K562 (cell line): Measurements from ENCODE around the gene RANBP3. TPM values are rescaled to one million over a fixed set of nuclear protein-coding genes. Genes with fewer than 3 reads are reported as not detected.

Source experiments
- ATAC-seq: fragments of 200-7000 bp; cut with Tn5 transposase; 3 replicates; pipeline ENCODE4 v1.9.1; 2020; ENCODE audit warnings: moderate library complexity
- BruUV-seq: library from RNA; stranded (reverse); fragments of 400-500 nt; replicated peaks from 2 replicates; lab custom pipeline; 2021; lab: Mats Ljungman, UMichigan
- CTCF ChIA-PET: fragments of 300-600 bp; formaldehyde crosslinking; extraction: SDS; loops from one replicate; lab custom pipeline; 2021; ENCODE audit warnings: low intra/inter-chr PET ratio; lab: Yijun Ruan, JAX
- POLR2A ChIA-PET: fragments of 300-600, 350-650 bp; sonication (Branson Sonifier 250); formaldehyde crosslinking; extraction: SDS; loops from one replicate; lab custom pipeline; 2021; ENCODE audit warnings: antibody characterized with exemption, inconsistent platforms; lab: Yijun Ruan, JAX
- DNase-seq, 4 experiments: peaks; one replicate each; pipeline versions ENCODE4 v3.0.0 to v3.0.0-alpha.2; 2011 to 2018; ENCODE audit warnings: low spot score in 3 of 4, mixed read lengths in 3 of 4; ENCODE audit errors: extremely low read depth in 1 of 4
- FAIRE-seq: peaks from 2 replicates; lab custom pipeline; 2011; peaks lifted over from hg19 to GRCh38; lab: Jason Lieb, UNC
- H2AFZ ChIP-seq: 2 replicates; pipeline ENCODE4 v1.6.0; 2011; ENCODE audit warnings: low read depth, low read length, control low read depth, inconsistent platforms
- H3K27ac ChIP-seq: fragments of 200-600 bp; 3 replicates; pipeline ENCODE4 v1.8.0; 2011; ENCODE audit warnings: low read depth, mild to moderate bottlenecking, control low read depth, inconsistent platforms, low read length, moderate library complexity, mixed read lengths; ENCODE audit errors: extremely low read depth
- H3K27me3 ChIP-seq, 2 experiments: fragments of 300-600 bp in 1 of 2; 2 replicates in 1 of 2; 3 replicates in 1 of 2; pipeline versions ENCODE4 v1.6.0 to v1.8.0; 2011; ENCODE audit warnings: inconsistent platforms in 2 of 2, low read length in 2 of 2, mild to moderate bottlenecking in 1 of 2, mixed read lengths in 1 of 2, moderate library complexity in 1 of 2; ENCODE audit not compliant: control insufficient read depth in 2 of 2, insufficient read depth in 2 of 2
- H3K36me3 ChIP-seq: fragments of 300-600 bp; 3 replicates; pipeline ENCODE4 v1.8.0; 2011; ENCODE audit warnings: mild to moderate bottlenecking, low read length, inconsistent platforms; ENCODE audit not compliant: control insufficient read depth, insufficient read depth
- H3K4me1 ChIP-seq, 2 experiments: fragments of 200-600 bp in 1 of 2; replicated peaks in 1 of 2; 2 replicates in 1 of 2; 3 replicates in 1 of 2; pipeline versions ENCODE4 v1.5.1 to v1.8.0; 2011; ENCODE audit warnings: inconsistent platforms in 2 of 2, low read length in 2 of 2, mild to moderate bottlenecking in 1 of 2, mixed read lengths in 1 of 2, moderate library complexity in 1 of 2; ENCODE audit not compliant: control insufficient read depth in 2 of 2, insufficient read depth in 2 of 2
- H3K4me2 ChIP-seq: 2 replicates; pipeline ENCODE4 v1.6.1; 2011; ENCODE audit warnings: low read length, control low read depth, inconsistent platforms, mixed read lengths; ENCODE audit not compliant: insufficient read depth
- H3K4me3 ChIP-seq: fragments of 200-600 bp; sonication (generic), shearing (Covaris generic); 2 replicates; pipeline ENCODE4 v1.5.1; 2016; ENCODE audit warnings: control low read depth, inconsistent platforms
- H3K79me2 ChIP-seq: fragments of 200-600 bp; 3 replicates; pipeline ENCODE4 v1.8.0; 2011; ENCODE audit warnings: low read length, inconsistent platforms; ENCODE audit not compliant: control insufficient read depth, insufficient read depth
- H3K9ac ChIP-seq, 2 experiments: 2 replicates each; pipeline versions ENCODE4 v1.6.0 to v1.6.1; 2011; ENCODE audit warnings: low read depth in 2 of 2, low read length in 2 of 2, control low read depth in 1 of 2, inconsistent platforms in 1 of 2, mild to moderate bottlenecking in 1 of 2, mixed read lengths in 1 of 2; ENCODE audit not compliant: insufficient read depth in 1 of 2
- H3K9me1 ChIP-seq: one replicate; pipeline ENCODE4 v1.6.0; 2011; ENCODE audit warnings: inconsistent platforms, mild to moderate bottlenecking, low read length, moderate library complexity; ENCODE audit not compliant: control insufficient read depth, insufficient read depth
- H3K9me3 ChIP-seq: replicated peaks from 2 replicates; pipeline ENCODE4 v1.5.1; 2011; ENCODE audit warnings: low read depth, low read length, inconsistent platforms; ENCODE audit not compliant: control insufficient read depth, insufficient read depth
- H4K20me1 ChIP-seq: replicated peaks from 2 replicates; pipeline ENCODE4 v1.6.1; 2011; ENCODE audit warnings: low read length, inconsistent platforms, mixed read lengths; ENCODE audit not compliant: control insufficient read depth, insufficient read depth
- ASH1L ChIP-seq: fragments of 450-650 bp; IDR thresholded peaks from 2 replicates; pipeline ENCODE4 v1.6.1; 2018; ENCODE audit warnings: borderline replicate concordance, mild to moderate bottlenecking, low read depth; ENCODE audit not compliant: partially characterized antibody
- DDX20 ChIP-seq: fragments of 450-650 bp; IDR thresholded peaks from 2 replicates; pipeline ENCODE4 v1.6.1; 2016; ENCODE audit warnings: missing genetic modification characterization, low read depth, mild to moderate bottlenecking, missing compliant biosample characterization, moderate library complexity
- DNMT1 ChIP-seq: fragments of 450-650 bp; IDR thresholded peaks from 2 replicates; pipeline ENCODE4 v1.6.1; 2016; ENCODE audit warnings: antibody characterized with exemption, mild to moderate bottlenecking
- MAFK ChIP-seq: IDR thresholded peaks from 2 replicates; pipeline ENCODE4 v1.6.1; 2011; ENCODE audit warnings: low read length, improper control_type of control experiment
- NFRKB ChIP-seq: fragments of 450-650 bp; IDR thresholded peaks from 2 replicates; pipeline ENCODE4 v1.6.1; 2016; ENCODE audit warnings: low read depth
- RNF219 ChIP-seq: fragments of 250-450 bp; sonication (Bioruptor Pico); IDR thresholded peaks from 2 replicates; pipeline ENCODE4 v1.5.0; 2022; ENCODE audit warnings: mild to moderate bottlenecking
- TRIM24 ChIP-seq, 2 experiments: fragments of 450-650 bp; IDR thresholded peaks; 2 replicates each; pipeline ENCODE4 v1.6.1; 2016
- ZNF324 ChIP-seq: fragments of 250-450 bp; sonication (Bioruptor Pico); IDR thresholded peaks from 2 replicates; pipeline ENCODE4 v1.4.0; 2020; ENCODE audit warnings: mild to moderate bottlenecking
- ZZZ3 ChIP-seq: fragments of 450-650 bp; IDR thresholded peaks from 2 replicates; pipeline ENCODE4 v1.6.1; 2016; ENCODE audit warnings: antibody characterized with exemption, mild to moderate bottlenecking, moderate library complexity
- WGBS: fragments of 100-300 bp; shearing (Covaris generic); methylation state at CpG from one replicate; pipeline ENCODE4 v1.1.6; 2016; ENCODE audit warnings: low coverage, mixed read lengths; ENCODE audit not compliant: insufficient coverage; ENCODE audit errors: missing lambda C conversion rate; 5-methylcytosine and 5-hydroxymethylcytosine counted together
- in situ Hi-C: fragments of 300-500 bp; cut with MboI; formaldehyde crosslinking; loops from 4 replicates; pipeline ENCODE4 v1.15.0; 2018; ENCODE audit warnings: inconsistent platforms, mixed read lengths
- intact Hi-C: fragments of 100-400 bp; cut with micrococcal nuclease; formaldehyde crosslinking; loops from 2 replicates; pipeline ENCODE4 v1.14.2; 2022
- polyA plus RNA-seq, 8 experiments: library from polyadenylated mRNA; depleted of rRNA in 4 of 8; stranded (reverse) in 5 of 8; unstranded in 3 of 8; fragments of >200 nt; fragmentation: Nextera tagmentation in 2 of 8; fragmentation: Illumina TruSeq in 1 of 8; extraction: Ambion mirVana in 2 of 8; extraction: Trizol in 1 of 8; gene quantifications; 2 replicates each; pipeline versions ENCODE4 v1.2.1 to v1.2.3, GENCODE V29; 2011 to 2014; ENCODE audit warnings: inconsistent platforms in 1 of 8, missing spikeins in 1 of 8
- total RNA-seq, 7 experiments: library from RNA; depleted of rRNA in 6 of 7; stranded (reverse); fragments of >200 nt in 6 of 7; fragmentation: Illumina TruSeq in 2 of 7; extraction: Trizol in 2 of 7; gene quantifications; 2 replicates each; pipeline versions ENCODE4 v1.2.1 to v1.2.3, GENCODE V29; 2011 to 2021; ENCODE audit warnings: low replicate concordance in 1 of 7
- TF ChIP-seq, protein P1 (sequence below): sonication (generic); formaldehyde crosslinking; IDR thresholded peaks from 2 replicates; pipeline ENCODE4 v1.8.0; 2022; ENCODE audit warnings: mild to moderate bottlenecking, missing genetic modification reagents
- TF ChIP-seq, protein P2 (sequence below): fragments of 200-800 bp; sonication (Bioruptor generic); IDR thresholded peaks from 2 replicates; pipeline ENCODE4 v1.6.1; 2016; ENCODE audit warnings: missing genetic modification characterization, missing compliant biosample characterization
- TF ChIP-seq, protein P3 (sequence below): fragments of 250-450 bp; sonication (Bioruptor Pico); IDR thresholded peaks from 2 replicates; pipeline ENCODE4 v1.4.0; 2020; ENCODE audit warnings: mild to moderate bottlenecking, moderate library complexity

The RANBP3 gene
- total and polyA plus RNA-seq, 9 of the 15 experiments (the other 6 are each of a cell fraction or from before 2014, with no cell fraction given), result 0.90 to 95.1 (median 63.2) TPM

DNA sequence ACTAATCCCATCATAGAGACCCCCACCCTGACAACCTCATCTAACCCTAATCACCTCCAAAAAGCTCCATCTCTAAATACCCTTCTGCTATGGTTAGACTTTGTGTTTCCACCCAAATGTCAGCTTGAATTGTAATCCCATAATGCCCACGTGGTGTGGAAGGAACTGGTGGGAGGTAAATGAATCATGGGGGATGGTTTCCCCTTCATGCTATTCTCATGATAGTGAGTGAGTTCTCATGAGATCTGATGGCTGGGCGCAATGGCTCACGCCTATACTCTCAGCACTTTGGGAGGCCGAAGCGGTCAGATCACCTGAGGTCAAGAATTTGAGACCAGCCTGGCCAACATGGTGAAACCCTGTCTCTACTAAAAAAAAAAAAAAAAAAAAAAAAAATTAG lies 70.7 kb downstream of the RANBP3 start:
- DNase-seq, result no peak
- H3K4me2 ChIP-seq, result no peak overlapping the region
- peaks cover 11% of the 10 kb centered on the region; the same call in 1 of the 3 replicates for H3K36me3 ChIP-seq
- H2AFZ ChIP-seq, result no peak overlapping the region
- no peak for FAIRE-seq
- H3K4me3 ChIP-seq, result no peak overlapping the region
- CTCF ChIA-PET, result no interaction called here
- peaks cover 3 to 28% of the 10 kb centered on the region in 2 experiments; a peak in 3 of 5 replicates for H3K4me1 ChIP-seq
- ATAC-seq, result no peak
- intact Hi-C loops, result no loop called here
- POLR2A ChIA-PET, result no interaction called here
- H3K9me1 ChIP-seq, result no peaks in the 10 kb centered on the region
- no peak overlapping the region for H3K27ac ChIP-seq
- BruUV-seq, result no TSS peak
- no peak overlapping the region for H3K9ac ChIP-seq
- WGBS, result 52% methylated on average over 4 of the region's 5 CpGs
- H3K79me2 ChIP-seq, result peaks cover 14% of the 10 kb centered on the region
- H4K20me1 ChIP-seq, result no peaks in the 10 kb centered on the region
- H3K9me3 ChIP-seq, result no peaks in the 10 kb centered on the region
- in situ Hi-C loops, result no loop called here
- H3K27me3 ChIP-seq, result no peaks in the 10 kb centered on the region
- TF ChIP-seq DDX20 (no peak), ASH1L (no peak), NFRKB (no peak), TRIM24 (IDR thresholded peaks at IDR 0.05) (no peak), RNF219 (no peak), DNMT1 (no peak), MAFK (no peak), ZNF324 (no peak), ZZZ3 (no peak)
- TF ChIP-seq, protein P1, sequence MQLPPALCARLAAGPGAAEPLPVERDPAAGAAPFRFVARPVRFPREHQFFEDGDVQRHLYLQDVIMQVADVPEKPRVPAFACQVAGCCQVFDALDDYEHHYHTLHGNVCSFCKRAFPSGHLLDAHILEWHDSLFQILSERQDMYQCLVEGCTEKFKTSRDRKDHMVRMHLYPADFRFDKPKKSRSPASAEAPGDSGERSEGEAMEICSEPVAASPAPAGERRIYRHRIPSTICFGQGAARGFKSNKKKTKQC (CRISPR knock-in tag), result no peak
- TF ChIP-seq, protein P2, sequence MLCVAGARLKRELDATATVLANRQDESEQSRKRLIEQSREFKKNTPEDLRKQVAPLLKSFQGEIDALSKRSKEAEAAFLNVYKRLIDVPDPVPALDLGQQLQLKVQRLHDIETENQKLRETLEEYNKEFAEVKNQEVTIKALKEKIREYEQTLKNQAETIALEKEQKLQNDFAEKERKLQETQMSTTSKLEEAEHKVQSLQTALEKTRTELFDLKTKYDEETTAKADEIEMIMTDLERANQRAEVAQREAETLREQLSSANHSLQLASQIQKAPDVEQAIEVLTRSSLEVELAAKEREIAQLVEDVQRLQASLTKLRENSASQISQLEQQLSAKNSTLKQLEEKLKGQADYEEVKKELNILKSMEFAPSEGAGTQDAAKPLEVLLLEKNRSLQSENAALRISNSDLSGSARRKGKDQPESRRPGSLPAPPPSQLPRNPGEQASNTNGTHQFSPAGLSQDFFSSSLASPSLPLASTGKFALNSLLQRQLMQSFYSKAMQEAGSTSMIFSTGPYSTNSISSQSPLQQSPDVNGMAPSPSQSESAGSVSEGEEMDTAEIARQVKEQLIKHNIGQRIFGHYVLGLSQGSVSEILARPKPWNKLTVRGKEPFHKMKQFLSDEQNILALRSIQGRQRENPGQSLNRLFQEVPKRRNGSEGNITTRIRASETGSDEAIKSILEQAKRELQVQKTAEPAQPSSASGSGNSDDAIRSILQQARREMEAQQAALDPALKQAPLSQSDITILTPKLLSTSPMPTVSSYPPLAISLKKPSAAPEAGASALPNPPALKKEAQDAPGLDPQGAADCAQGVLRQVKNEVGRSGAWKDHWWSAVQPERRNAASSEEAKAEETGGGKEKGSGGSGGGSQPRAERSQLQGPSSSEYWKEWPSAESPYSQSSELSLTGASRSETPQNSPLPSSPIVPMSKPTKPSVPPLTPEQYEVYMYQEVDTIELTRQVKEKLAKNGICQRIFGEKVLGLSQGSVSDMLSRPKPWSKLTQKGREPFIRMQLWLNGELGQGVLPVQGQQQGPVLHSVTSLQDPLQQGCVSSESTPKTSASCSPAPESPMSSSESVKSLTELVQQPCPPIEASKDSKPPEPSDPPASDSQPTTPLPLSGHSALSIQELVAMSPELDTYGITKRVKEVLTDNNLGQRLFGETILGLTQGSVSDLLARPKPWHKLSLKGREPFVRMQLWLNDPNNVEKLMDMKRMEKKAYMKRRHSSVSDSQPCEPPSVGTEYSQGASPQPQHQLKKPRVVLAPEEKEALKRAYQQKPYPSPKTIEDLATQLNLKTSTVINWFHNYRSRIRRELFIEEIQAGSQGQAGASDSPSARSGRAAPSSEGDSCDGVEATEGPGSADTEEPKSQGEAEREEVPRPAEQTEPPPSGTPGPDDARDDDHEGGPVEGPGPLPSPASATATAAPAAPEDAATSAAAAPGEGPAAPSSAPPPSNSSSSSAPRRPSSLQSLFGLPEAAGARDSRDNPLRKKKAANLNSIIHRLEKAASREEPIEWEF, result no peak
- TF ChIP-seq, protein P3, sequence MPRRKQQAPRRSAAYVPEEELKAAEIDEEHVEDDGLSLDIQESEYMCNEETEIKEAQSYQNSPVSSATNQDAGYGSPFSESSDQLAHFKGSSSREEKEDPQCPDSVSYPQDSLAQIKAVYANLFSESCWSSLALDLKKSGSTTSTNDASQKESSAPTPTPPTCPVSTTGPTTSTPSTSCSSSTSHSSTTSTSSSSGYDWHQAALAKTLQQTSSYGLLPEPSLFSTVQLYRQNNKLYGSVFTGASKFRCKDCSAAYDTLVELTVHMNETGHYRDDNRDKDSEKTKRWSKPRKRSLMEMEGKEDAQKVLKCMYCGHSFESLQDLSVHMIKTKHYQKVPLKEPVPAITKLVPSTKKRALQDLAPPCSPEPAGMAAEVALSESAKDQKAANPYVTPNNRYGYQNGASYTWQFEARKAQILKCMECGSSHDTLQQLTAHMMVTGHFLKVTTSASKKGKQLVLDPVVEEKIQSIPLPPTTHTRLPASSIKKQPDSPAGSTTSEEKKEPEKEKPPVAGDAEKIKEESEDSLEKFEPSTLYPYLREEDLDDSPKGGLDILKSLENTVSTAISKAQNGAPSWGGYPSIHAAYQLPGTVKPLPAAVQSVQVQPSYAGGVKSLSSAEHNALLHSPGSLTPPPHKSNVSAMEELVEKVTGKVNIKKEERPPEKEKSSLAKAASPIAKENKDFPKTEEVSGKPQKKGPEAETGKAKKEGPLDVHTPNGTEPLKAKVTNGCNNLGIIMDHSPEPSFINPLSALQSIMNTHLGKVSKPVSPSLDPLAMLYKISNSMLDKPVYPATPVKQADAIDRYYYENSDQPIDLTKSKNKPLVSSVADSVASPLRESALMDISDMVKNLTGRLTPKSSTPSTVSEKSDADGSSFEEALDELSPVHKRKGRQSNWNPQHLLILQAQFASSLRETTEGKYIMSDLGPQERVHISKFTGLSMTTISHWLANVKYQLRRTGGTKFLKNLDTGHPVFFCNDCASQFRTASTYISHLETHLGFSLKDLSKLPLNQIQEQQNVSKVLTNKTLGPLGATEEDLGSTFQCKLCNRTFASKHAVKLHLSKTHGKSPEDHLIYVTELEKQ, result no peak
